ENCODE measurements around the gene MAGI3.
"Not testable (repeated sequence)": the region's sequence is repeated elsewhere in the genome, so short reads cannot be mapped to it uniquely, and the experiment has no call there.

The MAGI3 gene

DNA sequence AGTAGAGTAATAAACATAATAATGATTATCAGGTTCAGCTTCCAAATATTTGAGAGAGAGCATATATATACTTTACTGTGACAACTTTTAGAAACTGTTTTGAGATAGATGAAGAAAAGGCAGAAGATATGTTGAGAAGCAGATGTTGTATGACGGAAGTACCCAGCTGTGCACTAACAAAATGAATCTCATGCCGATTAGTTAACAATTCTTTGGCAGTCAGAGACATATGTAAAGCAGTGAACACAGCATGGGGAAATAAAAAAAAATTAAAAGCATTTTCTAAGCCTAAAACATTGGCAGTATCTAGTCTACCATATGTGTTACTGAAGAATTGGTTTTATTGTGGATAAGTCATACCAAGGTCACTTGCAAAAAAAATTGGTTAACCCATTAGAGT lies 51.8 kb downstream of the MAGI3 start:
- Mint-ChIP-seq H3K27me3 (peaks cover 6 to 11% of the 10 kb centered on the region in 2 donors), H3K9me3 (peaks cover 12 to 14% of the 10 kb centered on the region in 2 donors), H3K27ac (no peak overlapping the region), H3K4me1 (no peaks in the 10 kb centered on the region), H3K36me3 (peaks cover 3 to 8% of the 10 kb centered on the region in 2 donors), H3K4me3 (no peak overlapping the region)
- DNase-seq, result no peak
- ATAC-seq (replicated peaks), result no peak

DNA sequence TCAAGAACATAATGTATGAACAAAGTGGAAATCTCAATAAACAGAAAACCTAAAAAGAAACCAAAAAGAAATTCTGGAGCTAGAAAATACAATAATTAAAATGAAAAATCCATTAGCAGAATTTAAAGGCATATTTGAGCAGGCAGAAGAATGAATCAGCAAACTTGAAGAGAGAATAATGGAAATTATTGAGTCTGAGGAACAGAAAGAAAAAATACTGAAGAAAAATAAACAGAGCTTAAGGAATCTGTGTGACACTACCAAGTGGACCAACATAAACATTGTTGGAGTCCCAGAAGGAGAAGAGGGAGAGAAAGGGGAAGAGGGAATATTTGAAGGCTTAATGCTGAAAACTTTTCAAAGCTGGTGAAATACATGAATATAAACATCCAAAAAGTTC lies 54.5 kb downstream of the MAGI3 start:
- DNase-seq (no peak), ATAC-seq (replicated peaks) (no peak)
- peaks cover 3 to 8% of the 10 kb centered on the region in 2 donors for H3K36me3 Mint-ChIP-seq
- H3K9me3 Mint-ChIP-seq, result peaks cover 12 to 14% of the 10 kb centered on the region in 2 donors
- H3K27me3 Mint-ChIP-seq, result peaks cover 2 to 7% of the 10 kb centered on the region in 2 donors
- H3K4me3 Mint-ChIP-seq, result no peak overlapping the region
- no peak overlapping the region for H3K27ac Mint-ChIP-seq
- H3K4me1 Mint-ChIP-seq, result no peaks in the 10 kb centered on the region

DNA sequence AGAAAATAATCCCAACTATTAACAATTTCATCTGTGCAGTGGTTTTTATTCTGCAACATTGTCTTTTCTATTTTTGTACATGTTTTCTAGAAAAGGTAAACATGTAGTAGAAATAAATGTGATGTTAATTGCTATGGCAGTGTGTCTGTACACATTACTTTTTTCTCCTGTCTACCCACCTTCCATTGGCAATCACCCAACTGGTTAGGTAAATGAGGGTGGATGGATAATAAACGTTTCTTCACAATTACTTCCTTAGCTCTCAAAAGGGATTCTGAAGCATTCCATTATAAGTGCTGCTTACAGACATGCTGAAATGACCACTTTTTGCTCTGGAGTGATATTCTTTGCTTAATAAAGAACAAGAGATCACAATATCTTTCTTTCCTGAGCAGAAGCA lies 61.4 kb downstream of the MAGI3 start:
- Mint-ChIP-seq H3K9me3 (peaks cover 0 to under 1% of the 10 kb centered on the region in 2 donors), H3K4me3 (no peak overlapping the region), H3K27ac (no peak overlapping the region), H3K4me1 (no peaks in the 10 kb centered on the region), H3K27me3 (peaks cover 15 to 22% of the 10 kb centered on the region in 2 donors), H3K36me3 (no peaks in the 10 kb centered on the region)
- DNase-seq (no peak), ATAC-seq (replicated peaks) (no peak)

DNA sequence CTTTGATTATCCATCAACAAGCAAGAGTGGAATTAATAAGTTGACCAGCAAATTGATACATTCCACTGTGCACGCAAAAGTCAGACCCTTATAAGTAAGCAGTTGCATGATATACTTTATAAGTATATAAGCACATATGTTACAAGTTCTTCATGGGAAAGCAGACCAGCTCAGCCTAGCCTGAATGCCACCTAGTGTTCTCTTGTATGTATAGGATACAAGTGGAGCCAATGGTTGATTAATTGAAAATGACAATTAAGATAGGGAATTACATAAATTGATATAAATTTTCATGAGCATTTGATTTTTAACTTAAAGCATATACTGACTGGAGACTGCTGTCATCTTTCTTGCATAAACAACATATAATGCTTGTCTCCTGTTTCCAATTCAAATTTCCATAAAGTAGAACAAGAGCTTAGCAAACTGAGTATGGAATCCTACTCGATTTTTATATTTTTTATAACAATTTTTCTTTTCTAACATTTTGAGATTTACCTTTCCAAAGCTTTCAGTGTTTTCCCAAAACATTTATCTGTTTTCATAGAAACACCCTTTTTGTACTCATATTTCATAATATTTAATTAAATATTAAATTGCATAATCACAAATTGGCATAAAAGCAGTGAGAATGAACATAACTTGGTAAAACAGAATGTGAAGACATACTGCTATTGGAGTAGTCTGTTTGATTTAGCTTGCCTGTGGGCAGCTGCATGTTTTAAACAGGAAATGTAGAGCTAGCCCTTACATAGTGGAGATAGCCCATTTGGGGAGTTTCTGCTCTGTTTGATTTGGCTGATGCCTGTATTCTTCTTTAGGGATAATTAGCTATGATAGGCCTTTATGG lies 62.8 kb downstream of the MAGI3 start:
- Mint-ChIP-seq H3K27ac (no peak overlapping the region), H3K9me3 (no peaks in the 10 kb centered on the region), H3K4me1 (no peaks in the 10 kb centered on the region), H3K27me3 (peaks cover 22 to 24% of the 10 kb centered on the region in 2 donors), H3K4me3 (no peak overlapping the region), H3K36me3 (no peaks in the 10 kb centered on the region)
- ATAC-seq (replicated peaks), result peak in 1 of 2 donors; percentile 39
- DNase-seq, result no peak

DNA sequence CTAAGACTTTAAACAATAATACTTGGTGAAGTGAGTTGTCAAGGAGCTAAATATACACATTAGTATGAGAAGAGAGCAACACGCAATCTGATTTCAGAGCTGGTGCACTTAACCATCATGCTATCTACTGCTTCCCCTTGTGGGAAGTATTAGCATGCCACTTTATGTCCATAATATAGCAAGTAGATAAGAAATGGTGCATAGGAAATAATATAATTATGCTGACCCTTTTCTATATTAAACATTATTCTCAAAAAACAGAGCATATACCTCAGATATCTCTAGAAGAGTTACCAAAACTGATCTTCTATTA lies 63.4 kb downstream of the MAGI3 start:
- Mint-ChIP-seq H3K9me3 (no peaks in the 10 kb centered on the region), H3K36me3 (no peaks in the 10 kb centered on the region)
- ATAC-seq (replicated peaks), result no peak

DNA sequence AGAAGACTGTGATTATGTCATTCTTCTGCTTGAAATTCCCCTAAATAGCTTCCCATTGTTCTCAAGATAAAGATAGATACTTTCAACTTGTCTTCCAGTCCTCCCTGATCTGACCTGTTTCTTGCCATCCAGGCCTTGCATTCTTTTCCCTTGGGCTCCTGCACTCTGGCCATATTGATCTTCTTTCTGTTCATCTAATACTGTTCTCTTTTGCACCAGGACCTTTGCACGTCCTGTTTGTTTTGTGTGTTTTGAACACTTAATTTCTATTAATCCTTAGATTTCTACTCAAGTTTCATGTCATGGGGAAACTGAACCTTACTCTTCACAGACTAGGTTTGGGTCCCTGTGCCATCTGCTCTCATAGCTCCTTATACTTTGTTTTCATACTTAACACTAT lies 65.1 kb downstream of the MAGI3 start:
- DNase-seq (no peak), ATAC-seq (replicated peaks) (no peak)
- Mint-ChIP-seq H3K9me3 (peaks cover 0 to 1% of the 10 kb centered on the region in 2 donors), H3K27me3 (peaks cover 10 to 17% of the 10 kb centered on the region in 2 donors), H3K36me3 (no peaks in the 10 kb centered on the region), H3K4me1 (no peaks in the 10 kb centered on the region), H3K4me3 (no peak overlapping the region), H3K27ac (no peak overlapping the region)

More for the DNA sequence above, 63.4 kb downstream of the MAGI3 start:
- no peak for DNase-seq
- no peak overlapping the region for H3K4me3 Mint-ChIP-seq
- peaks cover 22 to 24% of the 10 kb centered on the region in 2 donors for H3K27me3 Mint-ChIP-seq
- H3K4me1 Mint-ChIP-seq, result no peaks in the 10 kb centered on the region
- H3K27ac Mint-ChIP-seq, result no peak overlapping the region

DNA sequence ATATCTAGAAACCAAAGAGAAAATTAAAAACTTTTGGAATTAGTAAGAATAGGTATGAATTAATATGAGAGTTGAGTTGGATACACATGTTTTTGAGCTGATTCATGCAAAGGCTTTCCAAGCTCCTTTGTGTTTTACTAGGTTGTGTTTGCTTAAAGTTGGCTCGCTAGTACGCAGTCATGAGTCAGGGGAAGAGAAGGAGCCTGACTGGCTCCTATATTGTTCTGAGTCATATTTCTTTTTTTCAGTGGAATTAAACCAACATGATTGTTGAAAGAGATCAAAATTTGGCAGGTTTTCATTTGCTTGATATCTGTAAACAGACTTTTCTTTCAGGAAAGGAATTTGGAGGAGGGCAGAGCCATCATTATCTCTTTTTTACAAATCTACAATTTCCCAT lies 66.7 kb downstream of the MAGI3 start:
- Mint-ChIP-seq H3K27me3 (peaks cover 6 to 14% of the 10 kb centered on the region in 2 donors), H3K36me3 (no peaks in the 10 kb centered on the region), H3K9me3 (peaks cover 0 to 6% of the 10 kb centered on the region in 2 donors), H3K4me3 (no peak overlapping the region), H3K27ac (no peak overlapping the region), H3K4me1 (no peaks in the 10 kb centered on the region)
- no peak for DNase-seq
- no peak for ATAC-seq (replicated peaks)

DNA sequence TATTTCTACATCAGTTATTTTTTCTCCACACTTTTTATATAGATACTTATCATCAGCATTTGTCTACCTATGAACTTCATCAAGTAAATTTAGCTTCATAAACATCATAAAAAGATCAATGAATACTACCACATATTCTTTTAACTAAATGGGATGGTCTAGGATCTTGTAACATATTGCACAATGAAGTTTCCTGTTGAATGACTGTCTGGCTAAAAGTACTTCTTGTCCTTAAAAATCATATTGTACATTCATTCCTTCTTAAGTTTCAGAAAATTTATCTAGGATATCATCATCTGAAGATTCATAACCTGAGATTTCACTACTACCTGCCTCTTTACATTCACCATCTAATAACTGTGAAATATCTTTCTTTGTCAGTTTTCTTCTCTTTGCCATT lies 69.0 kb downstream of the MAGI3 start:
- Mint-ChIP-seq H3K9me3 (peaks cover 0 to 6% of the 10 kb centered on the region in 2 donors), H3K36me3 (no peaks in the 10 kb centered on the region), H3K27me3 (peaks cover 6 to 14% of the 10 kb centered on the region in 2 donors), H3K4me3 (no peak overlapping the region), H3K4me1 (no peaks in the 10 kb centered on the region), H3K27ac (no peak overlapping the region)
- DNase-seq (no peak), ATAC-seq (replicated peaks) (no peak)

DNA sequence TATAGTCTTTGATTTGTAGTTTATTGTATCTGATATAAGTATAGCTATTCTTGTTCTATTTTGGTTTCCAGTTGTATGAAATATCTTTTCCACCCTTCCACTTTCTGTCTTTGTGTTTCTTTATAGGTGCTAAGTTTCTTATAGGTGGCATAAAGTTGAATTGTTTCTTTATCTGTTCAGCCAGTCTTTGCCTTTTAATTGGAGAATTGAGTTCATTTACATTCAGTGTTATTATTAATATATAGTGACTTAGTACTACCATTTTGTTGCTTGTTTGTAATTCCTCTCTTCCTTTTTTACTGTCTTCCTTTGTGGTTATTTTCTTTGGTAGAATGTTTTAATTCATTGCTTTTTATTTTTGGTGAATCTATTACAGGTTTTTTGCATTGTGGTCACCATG lies 77.7 kb downstream of the MAGI3 start:
- Mint-ChIP-seq H3K4me3 (no peak overlapping the region), H3K27me3 (no peaks in the 10 kb centered on the region), H3K36me3 (peaks cover 0 to 2% of the 10 kb centered on the region in 2 donors), H3K27ac (no peak overlapping the region), H3K9me3 (peaks cover 9 to 20% of the 10 kb centered on the region in 2 donors), H3K4me1 (no peaks in the 10 kb centered on the region)
- ATAC-seq (replicated peaks), result no peak
- no peak for DNase-seq

DNA sequence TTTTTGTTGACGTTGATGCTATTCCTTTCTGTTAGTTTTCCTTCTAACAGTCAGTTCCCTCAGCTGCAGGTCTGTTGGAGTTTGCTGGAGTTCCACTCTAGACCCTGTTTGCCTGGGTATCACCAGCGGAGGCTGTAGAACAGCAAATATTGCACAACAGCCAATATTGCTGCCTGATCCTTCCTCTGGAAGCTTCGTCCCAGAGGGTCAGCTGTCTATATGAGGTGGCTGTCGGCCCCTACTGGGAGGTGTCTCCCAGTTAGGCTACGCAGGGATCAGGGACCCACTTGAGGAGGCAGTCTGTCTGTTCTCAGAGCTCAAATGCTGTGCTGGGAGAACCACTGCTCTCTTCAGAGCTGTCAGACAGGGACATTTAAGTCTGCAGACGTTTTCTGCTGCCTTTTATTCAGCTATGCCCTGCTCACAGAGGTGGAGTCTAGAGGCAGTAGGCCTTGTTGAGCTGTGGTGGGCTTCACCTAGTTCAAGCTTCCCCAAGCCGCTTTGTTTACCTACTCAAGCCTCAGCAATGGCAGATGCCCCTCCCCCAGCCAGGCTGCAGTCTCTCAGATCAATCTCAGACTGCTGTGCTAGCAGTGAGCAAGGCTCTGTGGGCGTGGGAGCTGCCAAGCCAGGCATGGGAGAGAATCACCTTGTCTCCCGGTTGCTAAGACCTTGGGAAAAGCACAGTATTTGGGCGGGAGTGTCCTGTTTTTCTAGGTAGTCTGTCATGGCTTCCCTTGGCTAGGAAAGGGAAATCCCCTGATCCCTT lies 88.3 kb downstream of the MAGI3 start:
- Mint-ChIP-seq H3K36me3 (peaks cover 1 to 10% of the 10 kb centered on the region in 2 donors), H3K9me3 (peaks cover 18 to 34% of the 10 kb centered on the region in 2 donors)
- not testable (repeated sequence) for DNase-seq; ATAC-seq (replicated peaks); H3K27me3 Mint-ChIP-seq; H3K27ac Mint-ChIP-seq; H3K4me3 Mint-ChIP-seq; H3K4me1 Mint-ChIP-seq

DNA sequence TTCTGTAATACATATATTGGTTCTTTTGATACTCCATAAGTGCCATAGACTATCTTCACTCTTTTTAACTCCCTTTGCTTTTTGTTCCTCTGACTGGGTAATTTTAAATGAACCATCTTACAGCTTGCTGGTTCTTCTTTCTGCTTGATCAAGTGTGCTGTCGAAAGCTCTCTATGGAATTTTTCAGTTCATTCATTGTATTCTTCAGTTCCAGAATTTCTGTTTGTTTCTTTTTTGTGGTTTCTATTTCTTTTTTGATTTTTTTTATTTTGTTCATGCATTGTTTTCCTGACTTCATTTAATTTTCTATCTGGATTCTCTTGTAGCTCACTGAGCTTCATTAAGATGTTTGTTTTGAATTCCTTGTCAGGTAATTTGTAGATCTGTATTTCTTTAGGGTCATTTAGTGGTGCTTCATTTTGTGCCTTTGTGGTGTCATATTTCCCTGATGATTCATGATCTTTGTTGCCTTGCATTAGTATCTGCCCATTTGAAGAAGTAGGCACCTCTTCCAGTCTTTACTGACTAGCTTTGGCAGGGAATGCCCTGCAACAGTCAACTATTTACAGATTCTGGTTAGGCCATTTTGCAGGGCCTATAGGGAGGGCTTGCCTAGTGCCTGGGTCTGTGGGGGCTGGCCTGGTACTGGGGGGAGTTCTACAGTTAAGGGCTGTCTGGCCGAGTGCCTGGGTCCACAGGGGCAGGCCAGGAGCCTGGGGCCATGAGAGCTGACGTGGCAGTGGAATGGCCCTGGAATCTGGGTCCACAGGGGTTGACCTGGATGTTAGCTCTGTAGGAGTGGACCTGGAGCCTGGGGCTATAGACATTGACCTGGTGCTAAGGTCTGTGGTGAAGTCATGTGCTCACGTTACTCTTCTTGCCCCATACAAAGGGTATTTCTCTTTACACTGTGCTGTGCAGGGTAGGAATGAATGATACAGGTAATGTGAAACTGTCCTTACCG lies 89.7 kb downstream of the MAGI3 start:
- Mint-ChIP-seq H3K4me1 (no peaks in the 10 kb centered on the region), H3K4me3 (no peak overlapping the region), H3K27me3 (no peaks in the 10 kb centered on the region), H3K27ac (no peak overlapping the region), H3K9me3 (peaks cover 18 to 31% of the 10 kb centered on the region in 2 donors), H3K36me3 (peaks cover 1 to 10% of the 10 kb centered on the region in 2 donors)
- DNase-seq (no peak), ATAC-seq (replicated peaks) (no peak)

DNA sequence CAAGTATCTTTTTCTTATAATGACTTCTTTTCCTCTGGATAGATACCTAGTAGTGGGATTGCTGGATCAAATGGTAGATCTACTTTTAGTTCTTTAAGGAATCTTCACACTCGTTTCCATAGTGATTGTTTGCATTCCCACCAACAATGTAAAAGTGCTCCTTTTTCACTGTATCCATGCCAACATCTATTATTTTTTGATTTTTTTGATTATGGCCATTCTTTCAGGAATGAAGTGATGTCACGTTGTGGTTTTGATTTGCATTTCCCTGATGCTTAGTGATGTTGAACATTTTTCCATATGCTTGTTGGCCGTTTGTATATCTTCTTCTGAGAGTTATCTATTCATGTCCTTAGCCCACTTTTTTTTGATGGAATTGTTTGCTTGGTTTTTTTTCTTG lies 94.8 kb downstream of the MAGI3 start:
- H3K27me3 Mint-ChIP-seq; H3K27ac Mint-ChIP-seq; ATAC-seq (replicated peaks); H3K4me3 Mint-ChIP-seq; DNase-seq; H3K36me3 Mint-ChIP-seq; H3K4me1 Mint-ChIP-seq: not testable (repeated sequence)
- H3K9me3 Mint-ChIP-seq, result peaks cover 15 to 24% of the 10 kb centered on the region in 2 donors

DNA sequence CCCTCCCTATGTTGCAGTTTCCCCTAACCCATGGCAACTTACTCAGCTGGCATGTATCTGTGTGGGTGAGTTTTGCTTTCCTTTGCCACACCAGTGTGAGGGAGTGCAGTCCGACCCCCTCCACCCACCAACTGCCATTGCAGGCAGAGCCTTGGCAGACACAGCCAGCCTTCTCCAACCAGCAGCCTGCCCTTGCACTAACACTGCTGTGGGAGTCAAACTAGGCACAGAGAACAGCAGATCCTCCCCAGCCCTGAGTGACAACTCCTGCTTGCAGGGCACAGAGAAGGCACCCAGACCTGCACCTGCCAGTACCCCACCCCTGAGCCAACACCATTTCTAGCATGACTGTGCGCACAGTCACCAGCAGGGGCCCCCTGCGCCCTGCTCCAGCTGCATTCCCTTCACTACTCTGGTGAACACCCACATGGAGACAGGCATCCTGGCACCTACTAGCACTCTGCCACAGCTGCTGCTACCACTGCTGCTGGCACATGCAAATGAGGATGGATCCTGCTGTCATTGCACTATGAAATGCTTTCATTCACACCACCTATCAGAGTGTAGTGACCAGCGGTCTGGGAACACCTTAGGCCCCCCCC lies 98.4 kb downstream of the MAGI3 start:
- peaks cover 0 to 5% of the 10 kb centered on the region in 2 donors for H3K27me3 Mint-ChIP-seq
- H3K27ac Mint-ChIP-seq, result no peak overlapping the region
- no peak overlapping the region for H3K4me3 Mint-ChIP-seq
- ATAC-seq (replicated peaks) (no peak), DNase-seq (no peak)
- no peaks in the 10 kb centered on the region for H3K4me1 Mint-ChIP-seq
- H3K36me3 Mint-ChIP-seq, result peaks cover 2 to 4% of the 10 kb centered on the region in 2 donors
- H3K9me3 Mint-ChIP-seq, result peaks cover 28 to 29% of the 10 kb centered on the region in 2 donors

DNA sequence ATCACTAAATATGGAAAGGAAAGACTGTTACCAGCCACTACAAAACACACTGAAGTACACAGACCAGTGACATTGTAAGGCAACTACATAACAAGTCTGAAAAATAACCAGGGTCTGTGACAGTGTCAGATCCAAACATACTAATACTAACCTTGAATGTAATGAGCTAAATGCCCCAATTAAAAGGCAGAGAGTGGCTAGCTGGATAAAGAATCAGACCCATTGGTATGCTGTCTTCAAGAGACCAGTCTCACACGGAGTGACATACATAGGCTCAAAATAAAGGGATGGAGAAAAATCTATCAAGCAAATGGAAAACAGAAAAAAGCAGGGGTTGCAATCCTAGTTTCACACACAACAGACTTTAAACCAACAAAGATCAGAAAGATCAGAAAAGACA lies 100.1 kb downstream of the MAGI3 start:
- no peak overlapping the region for H3K4me3 Mint-ChIP-seq
- no peak overlapping the region for H3K27ac Mint-ChIP-seq
- no peaks in the 10 kb centered on the region for H3K4me1 Mint-ChIP-seq
- H3K9me3 Mint-ChIP-seq, result peaks cover 29 to 34% of the 10 kb centered on the region in 2 donors
- H3K27me3 Mint-ChIP-seq, result peaks cover 0 to 5% of the 10 kb centered on the region in 2 donors
- ATAC-seq (replicated peaks), result no peak
- peaks cover 2 to 4% of the 10 kb centered on the region in 2 donors for H3K36me3 Mint-ChIP-seq
- DNase-seq, result no peak
